WTC11 (cell line): Measurements from ENCODE around the gene LHX2. TPM values are rescaled to one million over a fixed set of nuclear protein-coding genes. Genes with fewer than 3 reads are reported as not detected.

Experiments used
- ATAC-seq: fragments of 200-7000 bp; cut with Tn5 transposase; 2 replicates; pipeline ENCODE4 v1.10.0; 2021; ENCODE audit warnings: mild to moderate bottlenecking, moderate library complexity
- CTCF ChIA-PET: fragments of 300-600 bp; sonication (Branson Sonifier 250); formaldehyde crosslinking; loops from one replicate; lab custom pipeline; 2021; ENCODE audit warnings: antibody characterized with exemption; lab: Charles Lee
- POLR2A ChIA-PET: fragments of 350-600 bp; sonication (Branson Sonifier 250); formaldehyde crosslinking; loops from one replicate; lab custom pipeline; 2021; ENCODE audit warnings: antibody characterized with exemption; lab: Charles Lee
- DNase-seq: peaks from one replicate; pipeline ENCODE4 v3.0.0; 2021; ENCODE audit warnings: low spot score
- H3K27ac Mint-ChIP-seq: 2 replicates; pipeline ENCODE4 v1.8.0; 2021; ENCODE audit warnings: mixed read lengths
- H3K27me3 Mint-ChIP-seq: 2 replicates; pipeline ENCODE4 v1.8.0; 2021; ENCODE audit warnings: low read depth, mild to moderate bottlenecking, moderate library complexity, mixed read lengths
- H3K36me3 Mint-ChIP-seq: 2 replicates; pipeline ENCODE4 v1.8.0; 2021; ENCODE audit warnings: mixed read lengths
- H3K4me1 Mint-ChIP-seq: 2 replicates; pipeline ENCODE4 v1.8.0; 2022; ENCODE audit warnings: mixed read lengths
- H3K4me3 Mint-ChIP-seq: 2 replicates; pipeline ENCODE4 v1.8.0; 2021; ENCODE audit warnings: mild to moderate bottlenecking, moderate library complexity, mixed read lengths
- H3K9me3 Mint-ChIP-seq: 2 replicates; pipeline ENCODE4 v1.8.0; 2021; ENCODE audit warnings: mixed read lengths
- ATF3 ChIP-seq: sonication (generic); formaldehyde crosslinking; conservative IDR thresholded peaks from 2 replicates; pipeline ENCODE4 v1.8.1; 2022; ENCODE audit warnings: mild to moderate bottlenecking, missing genetic modification reagents
- ATF6 ChIP-seq: sonication (generic); formaldehyde crosslinking; IDR thresholded peaks from 2 replicates; pipeline ENCODE4 v1.8.1; 2023; ENCODE audit warnings: mild to moderate bottlenecking, missing genetic modification reagents
- CREM ChIP-seq: sonication (generic); formaldehyde crosslinking; IDR thresholded peaks from 2 replicates; pipeline ENCODE4 v1.8.1; 2022; ENCODE audit warnings: mild to moderate bottlenecking, missing genetic modification reagents, moderate library complexity
- ESRRA ChIP-seq: sonication (generic); formaldehyde crosslinking; IDR thresholded peaks from 2 replicates; pipeline ENCODE4 v1.8.1; 2022; ENCODE audit warnings: mild to moderate bottlenecking, missing genetic modification reagents, borderline replicate concordance
- ETV6 ChIP-seq: sonication (generic); formaldehyde crosslinking; IDR thresholded peaks from 2 replicates; pipeline ENCODE4 v1.8.1; 2022; ENCODE audit warnings: mild to moderate bottlenecking, missing genetic modification reagents
- FOXJ3 ChIP-seq: sonication (generic); formaldehyde crosslinking; IDR thresholded peaks from 2 replicates; pipeline ENCODE4 v1.9.0; 2021; ENCODE audit warnings: missing genetic modification reagents, mild to moderate bottlenecking, borderline replicate concordance
- FOXK1 ChIP-seq: sonication (generic); formaldehyde crosslinking; IDR thresholded peaks from 2 replicates; pipeline ENCODE4 v1.8.0; 2022; ENCODE audit warnings: mild to moderate bottlenecking, moderate library complexity, missing genetic modification reagents
- GTF2I ChIP-seq: fragments of 250-450 bp; sonication (Bioruptor Pico); conservative IDR thresholded peaks from 2 replicates; pipeline ENCODE4 v1.4.0; 2021; ENCODE audit warnings: mild to moderate bottlenecking
- IRF1 ChIP-seq: sonication (generic); formaldehyde crosslinking; IDR thresholded peaks from 2 replicates; pipeline ENCODE4 v1.8.0; 2023; ENCODE audit warnings: missing genetic modification reagents
- KAT7 ChIP-seq: sonication (generic); formaldehyde crosslinking; IDR thresholded peaks from 2 replicates; pipeline ENCODE4 v1.8.1; 2023; ENCODE audit warnings: missing genetic modification reagents, mild to moderate bottlenecking, borderline replicate concordance
- MLX ChIP-seq: sonication (generic); formaldehyde crosslinking; IDR thresholded peaks from 2 replicates; pipeline ENCODE4 v1.8.1; 2023; ENCODE audit warnings: mild to moderate bottlenecking, missing genetic modification reagents, moderate library complexity
- MXD4 ChIP-seq: fragments of 250-450 bp; sonication (Bioruptor Pico); IDR thresholded peaks from 2 replicates; pipeline ENCODE4 v1.8.0; 2021; ENCODE audit warnings: mild to moderate bottlenecking, moderate library complexity, borderline replicate concordance
- MYBL2 ChIP-seq: sonication (generic); formaldehyde crosslinking; IDR thresholded peaks from 2 replicates; pipeline ENCODE4 v1.8.1; 2023; ENCODE audit warnings: mild to moderate bottlenecking, moderate library complexity, missing genetic modification reagents
- NFATC4 ChIP-seq: fragments of 250-450 bp; sonication (Bioruptor Pico); IDR thresholded peaks from 2 replicates; pipeline ENCODE4 v1.9.0; 2021; ENCODE audit warnings: mild to moderate bottlenecking
- PREB ChIP-seq: sonication (generic); formaldehyde crosslinking; IDR thresholded peaks from 2 replicates; pipeline ENCODE4 v1.8.1; 2022; ENCODE audit warnings: mild to moderate bottlenecking, missing genetic modification reagents, moderate library complexity, borderline replicate concordance
- TEAD1 ChIP-seq: sonication (generic); formaldehyde crosslinking; IDR thresholded peaks from 2 replicates; pipeline ENCODE4 v1.8.0; 2022; ENCODE audit warnings: mild to moderate bottlenecking, missing genetic modification reagents
- TEAD4 ChIP-seq: sonication (generic); formaldehyde crosslinking; IDR thresholded peaks from 2 replicates; pipeline ENCODE4 v1.8.0; 2022; ENCODE audit warnings: mild to moderate bottlenecking, missing genetic modification reagents
- ZNF317 ChIP-seq: sonication (generic); formaldehyde crosslinking; IDR thresholded peaks from 2 replicates; pipeline ENCODE4 v1.8.1; 2023; ENCODE audit warnings: low read depth, mild to moderate bottlenecking, moderate library complexity, missing genetic modification reagents, borderline replicate concordance
- ZNF423 ChIP-seq: fragments of 250-450 bp; sonication (Bioruptor Pico); IDR thresholded peaks from 2 replicates; pipeline ENCODE4 v2.1.2; 2022; ENCODE audit warnings: mild to moderate bottlenecking, moderate library complexity
- total RNA-seq: library from RNA; stranded (reverse); gene quantifications from 3 replicates; pipeline ENCODE4 v1.2.3, GENCODE V29; 2021
- TF ChIP-seq, protein P1 (sequence below): fragments of 250-450 bp; sonication (Bioruptor Pico); IDR thresholded peaks from 2 replicates; pipeline ENCODE4 v1.9.0; 2021; ENCODE audit warnings: mild to moderate bottlenecking
- TF ChIP-seq, protein P2 (sequence below): fragments of 250-450 bp; sonication (Bioruptor Pico); IDR thresholded peaks from 2 replicates; pipeline ENCODE4 v1.9.0; 2021; ENCODE audit warnings: moderate library complexity, mild to moderate bottlenecking, inconsistent platforms, borderline replicate concordance
- TF ChIP-seq, protein P3 (sequence below): fragments of 200-600 bp; IDR thresholded peaks from 2 replicates; pipeline ENCODE4 v1.8.0; 2022; ENCODE audit warnings: antibody characterized with exemption
- TF ChIP-seq, protein P4 (sequence below): sonication (generic); formaldehyde crosslinking; IDR thresholded peaks from 2 replicates; pipeline ENCODE4 v1.8.1; 2023; ENCODE audit warnings: mild to moderate bottlenecking, moderate library complexity, missing genetic modification reagents
- TF ChIP-seq, protein P5 (sequence below): sonication (generic); formaldehyde crosslinking; IDR thresholded peaks from 2 replicates; pipeline ENCODE4 v1.8.1; 2022; ENCODE audit warnings: missing genetic modification reagents, borderline replicate concordance
- TF ChIP-seq, protein P6 (sequence below): sonication (generic); formaldehyde crosslinking; IDR thresholded peaks from 2 replicates; pipeline ENCODE4 v1.8.1; 2023; ENCODE audit warnings: mild to moderate bottlenecking, missing genetic modification reagents

The LHX2 gene
- total RNA-seq, 1 experiment from 2014 or later: 0.42 TPM

- TF ChIP-seq IRF1 (CRISPR knock-in tag): no peak
- no peak for TF ChIP-seq PREB
- TF ChIP-seq, protein P1, sequence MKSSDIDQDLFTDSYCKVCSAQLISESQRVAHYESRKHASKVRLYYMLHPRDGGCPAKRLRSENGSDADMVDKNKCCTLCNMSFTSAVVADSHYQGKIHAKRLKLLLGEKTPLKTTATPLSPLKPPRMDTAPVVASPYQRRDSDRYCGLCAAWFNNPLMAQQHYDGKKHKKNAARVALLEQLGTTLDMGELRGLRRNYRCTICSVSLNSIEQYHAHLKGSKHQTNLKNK (CRISPR knock-in tag): no peak
- TF ChIP-seq, protein P2, sequence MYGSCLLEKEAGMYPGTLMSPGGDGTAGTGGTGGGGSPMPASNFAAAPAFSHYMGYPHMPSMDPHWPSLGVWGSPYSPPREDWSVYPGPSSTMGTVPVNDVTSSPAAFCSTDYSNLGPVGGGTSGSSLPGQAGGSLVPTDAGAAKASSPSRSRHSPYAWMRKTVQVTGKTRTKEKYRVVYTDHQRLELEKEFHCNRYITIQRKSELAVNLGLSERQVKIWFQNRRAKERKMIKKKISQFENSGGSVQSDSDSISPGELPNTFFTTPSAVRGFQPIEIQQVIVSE: no peak
- no peak for TF ChIP-seq TEAD1 (CRISPR knock-in tag)
- TF ChIP-seq, protein P3, sequence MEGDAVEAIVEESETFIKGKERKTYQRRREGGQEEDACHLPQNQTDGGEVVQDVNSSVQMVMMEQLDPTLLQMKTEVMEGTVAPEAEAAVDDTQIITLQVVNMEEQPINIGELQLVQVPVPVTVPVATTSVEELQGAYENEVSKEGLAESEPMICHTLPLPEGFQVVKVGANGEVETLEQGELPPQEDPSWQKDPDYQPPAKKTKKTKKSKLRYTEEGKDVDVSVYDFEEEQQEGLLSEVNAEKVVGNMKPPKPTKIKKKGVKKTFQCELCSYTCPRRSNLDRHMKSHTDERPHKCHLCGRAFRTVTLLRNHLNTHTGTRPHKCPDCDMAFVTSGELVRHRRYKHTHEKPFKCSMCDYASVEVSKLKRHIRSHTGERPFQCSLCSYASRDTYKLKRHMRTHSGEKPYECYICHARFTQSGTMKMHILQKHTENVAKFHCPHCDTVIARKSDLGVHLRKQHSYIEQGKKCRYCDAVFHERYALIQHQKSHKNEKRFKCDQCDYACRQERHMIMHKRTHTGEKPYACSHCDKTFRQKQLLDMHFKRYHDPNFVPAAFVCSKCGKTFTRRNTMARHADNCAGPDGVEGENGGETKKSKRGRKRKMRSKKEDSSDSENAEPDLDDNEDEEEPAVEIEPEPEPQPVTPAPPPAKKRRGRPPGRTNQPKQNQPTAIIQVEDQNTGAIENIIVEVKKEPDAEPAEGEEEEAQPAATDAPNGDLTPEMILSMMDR: no peak
- TF ChIP-seq, all 79 proteins: peak for 0
These were observed 20.7 kb downstream of the LHX2 start (continued) for GRCh38 chr9:124032247-124032646.

GRCh38 chr9:124033348-124033747 lies 21.8 kb downstream of the LHX2 start:
- H3K9me3 Mint-ChIP-seq: no peaks in the 10 kb centered on the region
- H3K4me1 Mint-ChIP-seq: peaks cover 13% of the 10 kb centered on the region
- H3K27ac Mint-ChIP-seq: no peak overlapping the region
- ChIA-PET POLR2A (no interaction called here), CTCF (interaction anchor here (1.1 kb wide), 1 partner anchor 19 kb away, joined by 3 read pairs; no protein-coding TSS in a partner anchor)
- no peaks in the 10 kb centered on the region for H3K36me3 Mint-ChIP-seq
- peaks cover 69% of the 10 kb centered on the region for H3K27me3 Mint-ChIP-seq
- no peak for DNase-seq
- ATAC-seq: no peak
- no peak overlapping the region for H3K4me3 Mint-ChIP-seq
- no peak for TF ChIP-seq MYBL2
- TF ChIP-seq ESRRA (CRISPR knock-in tag): no peak
- no peak for TF ChIP-seq ZNF423 (CRISPR knock-in tag)
- no peak for TF ChIP-seq ATF3 (CRISPR knock-in tag)
- TF ChIP-seq MXD4 (CRISPR knock-in tag): no peak
- TF ChIP-seq MLX (CRISPR knock-in tag): no peak
- no peak for TF ChIP-seq FOXK1 (CRISPR knock-in tag)
- TF ChIP-seq, protein P4, sequence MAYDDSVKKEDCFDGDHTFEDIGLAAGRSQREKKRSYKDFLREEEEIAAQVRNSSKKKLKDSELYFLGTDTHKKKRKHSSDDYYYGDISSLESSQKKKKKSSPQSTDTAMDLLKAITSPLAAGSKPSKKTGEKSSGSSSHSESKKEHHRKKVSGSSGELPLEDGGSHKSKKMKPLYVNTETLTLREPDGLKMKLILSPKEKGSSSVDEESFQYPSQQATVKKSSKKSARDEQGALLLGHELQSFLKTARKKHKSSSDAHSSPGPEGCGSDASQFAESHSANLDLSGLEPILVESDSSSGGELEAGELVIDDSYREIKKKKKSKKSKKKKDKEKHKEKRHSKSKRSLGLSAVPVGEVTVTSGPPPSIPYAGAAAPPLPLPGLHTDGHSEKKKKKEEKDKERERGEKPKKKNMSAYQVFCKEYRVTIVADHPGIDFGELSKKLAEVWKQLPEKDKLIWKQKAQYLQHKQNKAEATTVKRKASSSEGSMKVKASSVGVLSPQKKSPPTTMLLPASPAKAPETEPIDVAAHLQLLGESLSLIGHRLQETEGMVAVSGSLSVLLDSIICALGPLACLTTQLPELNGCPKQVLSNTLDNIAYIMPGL (CRISPR knock-in tag): no peak
- no peak for TF ChIP-seq GTF2I (CRISPR knock-in tag)
- TF ChIP-seq ATF6: no peak
- no peak for TF ChIP-seq ZNF317 (CRISPR knock-in tag)
- TF ChIP-seq ETV6 (CRISPR knock-in tag): no peak
- TF ChIP-seq TEAD4 (CRISPR knock-in tag): no peak
- TF ChIP-seq KAT7 (CRISPR knock-in tag): no peak
- TF ChIP-seq FOXJ3 (CRISPR knock-in tag): no peak
- TF ChIP-seq NFATC4 (CRISPR knock-in tag): no peak
- TF ChIP-seq, protein P5, sequence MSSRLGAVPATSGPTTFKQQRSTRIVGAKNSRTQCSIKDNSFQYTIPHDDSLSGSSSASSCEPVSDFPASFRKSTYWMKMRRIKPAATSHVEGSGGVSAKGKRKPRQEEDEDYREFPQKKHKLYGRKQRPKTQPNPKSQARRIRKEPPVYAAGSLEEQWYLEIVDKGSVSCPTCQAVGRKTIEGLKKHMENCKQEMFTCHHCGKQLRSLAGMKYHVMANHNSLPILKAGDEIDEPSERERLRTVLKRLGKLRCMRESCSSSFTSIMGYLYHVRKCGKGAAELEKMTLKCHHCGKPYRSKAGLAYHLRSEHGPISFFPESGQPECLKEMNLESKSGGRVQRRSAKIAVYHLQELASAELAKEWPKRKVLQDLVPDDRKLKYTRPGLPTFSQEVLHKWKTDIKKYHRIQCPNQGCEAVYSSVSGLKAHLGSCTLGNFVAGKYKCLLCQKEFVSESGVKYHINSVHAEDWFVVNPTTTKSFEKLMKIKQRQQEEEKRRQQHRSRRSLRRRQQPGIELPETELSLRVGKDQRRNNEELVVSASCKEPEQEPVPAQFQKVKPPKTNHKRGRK (CRISPR knock-in tag): no peak
- no peak for TF ChIP-seq CREM (CRISPR knock-in tag)
- TF ChIP-seq, protein P6, sequence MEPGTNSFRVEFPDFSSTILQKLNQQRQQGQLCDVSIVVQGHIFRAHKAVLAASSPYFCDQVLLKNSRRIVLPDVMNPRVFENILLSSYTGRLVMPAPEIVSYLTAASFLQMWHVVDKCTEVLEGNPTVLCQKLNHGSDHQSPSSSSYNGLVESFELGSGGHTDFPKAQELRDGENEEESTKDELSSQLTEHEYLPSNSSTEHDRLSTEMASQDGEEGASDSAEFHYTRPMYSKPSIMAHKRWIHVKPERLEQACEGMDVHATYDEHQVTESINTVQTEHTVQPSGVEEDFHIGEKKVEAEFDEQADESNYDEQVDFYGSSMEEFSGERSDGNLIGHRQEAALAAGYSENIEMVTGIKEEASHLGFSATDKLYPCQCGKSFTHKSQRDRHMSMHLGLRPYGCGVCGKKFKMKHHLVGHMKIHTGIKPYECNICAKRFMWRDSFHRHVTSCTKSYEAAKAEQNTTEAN (CRISPR knock-in tag): no peak
